GM12878 (cell line): ENCODE results near the gene RNF168. TPM values are rescaled to one million over a fixed set of nuclear protein-coding genes. Genes with fewer than 3 reads are reported as not detected.

ENCODE experiments used
- BRCA1 ChIP-seq: IDR thresholded peaks from 2 replicates; pipeline ENCODE4 v1.6.1; 2011; ENCODE audit warnings: low read depth, low read length, improper control_type of control experiment
- HDAC2 ChIP-seq: fragments of 200-600 bp; sonication (generic); IDR thresholded peaks from 2 replicates; pipeline ENCODE4 v1.6.1; 2017
- JUND ChIP-seq: IDR thresholded peaks from 2 replicates; pipeline ENCODE4 v1.6.1; 2012; ENCODE audit warnings: low read depth, mild to moderate bottlenecking, low read length, improper control_type of control experiment, moderate library complexity
- NFXL1 ChIP-seq: fragments of 450-650 bp; IDR thresholded peaks from 2 replicates; pipeline ENCODE4 v1.6.1; 2017; ENCODE audit warnings: antibody characterized with exemption, mild to moderate bottlenecking, borderline replicate concordance
- NFYB ChIP-seq: IDR thresholded peaks from 2 replicates; pipeline ENCODE4 v1.6.1; 2011; ENCODE audit warnings: low read depth, mild to moderate bottlenecking, low read length, improper control_type of control experiment, moderate library complexity; ENCODE audit not compliant: insufficient read depth
- polyA plus RNA-seq, 11 experiments: library from polyadenylated mRNA; depleted of rRNA in 4 of 11; unstranded in 6 of 11; stranded (reverse) in 5 of 11; fragments of >200 nt; fragmentation: Nextera tagmentation in 4 of 11; fragmentation: Illumina TruSeq in 1 of 11; extraction: Ambion mirVana in 4 of 11; extraction: Trizol in 1 of 11; gene quantifications; 1 replicate in 1 of 11; 2 replicates in 10 of 11; pipeline versions ENCODE4 v1.2.1 to v1.2.3, GENCODE V29; 2011 to 2016; ENCODE audit warnings: inconsistent platforms in 2 of 11, missing spikeins in 2 of 11, low read depth in 1 of 11
- total RNA-seq, 4 experiments: library from RNA; depleted of rRNA in 3 of 4; stranded (reverse); fragments of >200 nt in 3 of 4; fragmentation: Illumina TruSeq in 1 of 4; extraction: Trizol in 1 of 4; gene quantifications; 2 replicates each; pipeline versions ENCODE4 v1.2.1 to v1.2.3, GENCODE V29; 2013 to 2021
- TF ChIP-seq, protein P1 (sequence below): fragments of 450-650 bp; formaldehyde crosslinking; IDR thresholded peaks from 2 replicates; pipeline ENCODE4 v1.5.0; 2022; ENCODE audit warnings: mild to moderate bottlenecking, missing genetic modification characterization
- TF ChIP-seq, protein P2 (sequence below): fragments of 150-350 bp; IDR thresholded peaks from 2 replicates; pipeline ENCODE4 v1.6.1; 2016; ENCODE audit warnings: low read depth, low read length
- TF ChIP-seq, protein P3 (sequence below): fragments of 450-650 bp; IDR thresholded peaks from 2 replicates; pipeline ENCODE4 v1.6.1; 2017; ENCODE audit warnings: mild to moderate bottlenecking, moderate library complexity
- TF ChIP-seq, protein P4 (sequence below), 3 experiments: IDR thresholded peaks in 2 of 3; conservative IDR thresholded peaks in 1 of 3; 2 replicates each; pipeline ENCODE4 v1.5.1; 2011; ENCODE audit warnings: low read depth in 3 of 3, low read length in 3 of 3, mild to moderate bottlenecking in 3 of 3, control low read depth in 2 of 3, moderate library complexity in 2 of 3, inconsistent platforms in 1 of 3, mixed read lengths in 1 of 3; ENCODE audit not compliant: control insufficient read depth in 2 of 3, insufficient read depth in 1 of 3; ENCODE audit errors: extremely low read depth in 1 of 3
- TF ChIP-seq, protein P5 (sequence below): fragments of 450-650 bp; IDR thresholded peaks from 2 replicates; pipeline ENCODE4 v1.6.1; 2017; ENCODE audit warnings: antibody characterized with exemption, mild to moderate bottlenecking, moderate library complexity

The RNF168 gene
- total and polyA plus RNA-seq, 10 of the 15 experiments (the other 5 are each of a cell fraction or from before 2014, with no cell fraction given): 12.7 to 47.5 (median 24.8) TPM

DNA sequence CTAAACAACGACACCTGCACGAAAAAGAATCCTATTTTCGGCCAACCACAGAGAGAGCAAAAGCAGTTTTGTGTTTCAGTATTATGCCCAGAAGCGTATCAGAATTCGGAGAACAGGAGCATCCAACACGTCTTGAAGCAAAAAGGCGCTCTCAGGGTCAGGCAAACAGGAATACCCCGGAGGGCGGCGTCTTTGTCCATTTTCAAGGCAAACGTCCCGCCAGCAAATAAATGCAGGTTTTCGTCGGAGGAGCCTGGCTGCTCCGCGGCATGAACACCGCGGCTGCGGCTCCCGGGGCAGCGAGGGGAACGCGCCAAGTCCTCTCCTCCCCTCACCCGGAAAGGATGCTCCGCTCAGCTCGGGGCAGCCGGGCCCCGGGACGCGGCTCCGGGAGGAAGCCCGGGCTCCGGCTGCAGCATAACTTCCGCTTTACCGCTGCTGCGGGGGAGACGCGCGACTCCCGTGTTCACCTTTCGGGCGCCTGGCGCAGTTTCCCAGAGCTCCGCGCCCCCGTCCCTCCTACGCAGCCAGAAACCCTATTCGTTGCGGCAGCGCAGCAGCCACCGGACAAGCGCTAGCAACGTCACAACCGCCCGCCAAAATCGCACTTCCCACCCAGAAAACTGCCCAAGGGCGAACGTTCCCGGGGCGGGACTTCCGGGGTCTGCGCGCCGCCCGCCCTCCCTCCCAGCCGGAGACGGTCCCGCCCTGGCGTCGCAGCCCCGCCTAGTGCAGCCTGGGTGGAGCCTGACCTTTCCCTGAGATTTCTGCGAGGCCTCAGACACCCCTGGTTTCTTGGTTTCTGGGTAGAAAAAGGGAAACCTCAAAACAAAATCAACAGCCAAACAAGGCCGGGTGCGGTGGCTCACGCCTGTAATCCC is at the start of gene RNF168 (continued):
- TF ChIP-seq, protein P1, sequence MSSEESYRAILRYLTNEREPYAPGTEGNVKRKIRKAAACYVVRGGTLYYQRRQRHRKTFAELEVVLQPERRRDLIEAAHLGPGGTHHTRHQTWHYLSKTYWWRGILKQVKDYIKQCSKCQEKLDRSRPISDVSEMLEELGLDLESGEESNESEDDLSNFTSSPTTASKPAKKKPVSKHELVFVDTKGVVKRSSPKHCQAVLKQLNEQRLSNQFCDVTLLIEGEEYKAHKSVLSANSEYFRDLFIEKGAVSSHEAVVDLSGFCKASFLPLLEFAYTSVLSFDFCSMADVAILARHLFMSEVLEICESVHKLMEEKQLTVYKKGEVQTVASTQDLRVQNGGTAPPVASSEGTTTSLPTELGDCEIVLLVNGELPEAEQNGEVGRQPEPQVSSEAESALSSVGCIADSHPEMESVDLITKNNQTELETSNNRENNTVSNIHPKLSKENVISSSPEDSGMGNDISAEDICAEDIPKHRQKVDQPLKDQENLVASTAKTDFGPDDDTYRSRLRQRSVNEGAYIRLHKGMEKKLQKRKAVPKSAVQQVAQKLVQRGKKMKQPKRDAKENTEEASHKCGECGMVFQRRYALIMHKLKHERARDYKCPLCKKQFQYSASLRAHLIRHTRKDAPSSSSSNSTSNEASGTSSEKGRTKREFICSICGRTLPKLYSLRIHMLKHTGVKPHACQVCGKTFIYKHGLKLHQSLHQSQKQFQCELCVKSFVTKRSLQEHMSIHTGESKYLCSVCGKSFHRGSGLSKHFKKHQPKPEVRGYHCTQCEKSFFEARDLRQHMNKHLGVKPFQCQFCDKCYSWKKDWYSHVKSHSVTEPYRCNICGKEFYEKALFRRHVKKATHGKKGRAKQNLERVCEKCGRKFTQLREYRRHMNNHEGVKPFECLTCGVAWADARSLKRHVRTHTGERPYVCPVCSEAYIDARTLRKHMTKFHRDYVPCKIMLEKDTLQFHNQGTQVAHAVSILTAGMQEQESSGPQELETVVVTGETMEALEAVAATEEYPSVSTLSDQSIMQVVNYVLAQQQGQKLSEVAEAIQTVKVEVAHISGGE (CRISPR knock-in tag): no peak
- TF ChIP-seq, protein P2, sequence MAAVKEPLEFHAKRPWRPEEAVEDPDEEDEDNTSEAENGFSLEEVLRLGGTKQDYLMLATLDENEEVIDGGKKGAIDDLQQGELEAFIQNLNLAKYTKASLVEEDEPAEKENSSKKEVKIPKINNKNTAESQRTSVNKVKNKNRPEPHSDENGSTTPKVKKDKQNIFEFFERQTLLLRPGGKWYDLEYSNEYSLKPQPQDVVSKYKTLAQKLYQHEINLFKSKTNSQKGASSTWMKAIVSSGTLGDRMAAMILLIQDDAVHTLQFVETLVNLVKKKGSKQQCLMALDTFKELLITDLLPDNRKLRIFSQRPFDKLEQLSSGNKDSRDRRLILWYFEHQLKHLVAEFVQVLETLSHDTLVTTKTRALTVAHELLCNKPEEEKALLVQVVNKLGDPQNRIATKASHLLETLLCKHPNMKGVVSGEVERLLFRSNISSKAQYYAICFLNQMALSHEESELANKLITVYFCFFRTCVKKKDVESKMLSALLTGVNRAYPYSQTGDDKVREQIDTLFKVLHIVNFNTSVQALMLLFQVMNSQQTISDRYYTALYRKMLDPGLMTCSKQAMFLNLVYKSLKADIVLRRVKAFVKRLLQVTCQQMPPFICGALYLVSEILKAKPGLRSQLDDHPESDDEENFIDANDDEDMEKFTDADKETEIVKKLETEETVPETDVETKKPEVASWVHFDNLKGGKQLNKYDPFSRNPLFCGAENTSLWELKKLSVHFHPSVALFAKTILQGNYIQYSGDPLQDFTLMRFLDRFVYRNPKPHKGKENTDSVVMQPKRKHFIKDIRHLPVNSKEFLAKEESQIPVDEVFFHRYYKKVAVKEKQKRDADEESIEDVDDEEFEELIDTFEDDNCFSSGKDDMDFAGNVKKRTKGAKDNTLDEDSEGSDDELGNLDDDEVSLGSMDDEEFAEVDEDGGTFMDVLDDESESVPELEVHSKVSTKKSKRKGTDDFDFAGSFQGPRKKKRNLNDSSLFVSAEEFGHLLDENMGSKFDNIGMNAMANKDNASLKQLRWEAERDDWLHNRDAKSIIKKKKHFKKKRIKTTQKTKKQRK: no peak
- TF ChIP-seq NFXL1 (no peak), BRCA1 (no peak), NFYB (peak; percentile 33; the same call in 1 of the 2 replicates), HDAC2 (0 out of 2 replicates have a peak, but pooled peaks have one; percentile 45), JUND (no peak)
- TF ChIP-seq, protein P3, sequence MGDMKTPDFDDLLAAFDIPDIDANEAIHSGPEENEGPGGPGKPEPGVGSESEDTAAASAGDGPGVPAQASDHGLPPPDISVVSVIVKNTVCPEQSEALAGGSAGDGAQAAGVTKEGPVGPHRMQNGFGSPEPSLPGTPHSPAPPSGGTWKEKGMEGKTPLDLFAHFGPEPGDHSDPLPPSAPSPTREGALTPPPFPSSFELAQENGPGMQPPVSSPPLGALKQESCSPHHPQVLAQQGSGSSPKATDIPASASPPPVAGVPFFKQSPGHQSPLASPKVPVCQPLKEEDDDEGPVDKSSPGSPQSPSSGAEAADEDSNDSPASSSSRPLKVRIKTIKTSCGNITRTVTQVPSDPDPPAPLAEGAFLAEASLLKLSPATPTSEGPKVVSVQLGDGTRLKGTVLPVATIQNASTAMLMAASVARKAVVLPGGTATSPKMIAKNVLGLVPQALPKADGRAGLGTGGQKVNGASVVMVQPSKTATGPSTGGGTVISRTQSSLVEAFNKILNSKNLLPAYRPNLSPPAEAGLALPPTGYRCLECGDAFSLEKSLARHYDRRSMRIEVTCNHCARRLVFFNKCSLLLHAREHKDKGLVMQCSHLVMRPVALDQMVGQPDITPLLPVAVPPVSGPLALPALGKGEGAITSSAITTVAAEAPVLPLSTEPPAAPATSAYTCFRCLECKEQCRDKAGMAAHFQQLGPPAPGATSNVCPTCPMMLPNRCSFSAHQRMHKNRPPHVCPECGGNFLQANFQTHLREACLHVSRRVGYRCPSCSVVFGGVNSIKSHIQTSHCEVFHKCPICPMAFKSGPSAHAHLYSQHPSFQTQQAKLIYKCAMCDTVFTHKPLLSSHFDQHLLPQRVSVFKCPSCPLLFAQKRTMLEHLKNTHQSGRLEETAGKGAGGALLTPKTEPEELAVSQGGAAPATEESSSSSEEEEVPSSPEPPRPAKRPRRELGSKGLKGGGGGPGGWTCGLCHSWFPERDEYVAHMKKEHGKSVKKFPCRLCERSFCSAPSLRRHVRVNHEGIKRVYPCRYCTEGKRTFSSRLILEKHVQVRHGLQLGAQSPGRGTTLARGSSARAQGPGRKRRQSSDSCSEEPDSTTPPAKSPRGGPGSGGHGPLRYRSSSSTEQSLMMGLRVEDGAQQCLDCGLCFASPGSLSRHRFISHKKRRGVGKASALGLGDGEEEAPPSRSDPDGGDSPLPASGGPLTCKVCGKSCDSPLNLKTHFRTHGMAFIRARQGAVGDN: no peak
- TF ChIP-seq, protein P4, sequence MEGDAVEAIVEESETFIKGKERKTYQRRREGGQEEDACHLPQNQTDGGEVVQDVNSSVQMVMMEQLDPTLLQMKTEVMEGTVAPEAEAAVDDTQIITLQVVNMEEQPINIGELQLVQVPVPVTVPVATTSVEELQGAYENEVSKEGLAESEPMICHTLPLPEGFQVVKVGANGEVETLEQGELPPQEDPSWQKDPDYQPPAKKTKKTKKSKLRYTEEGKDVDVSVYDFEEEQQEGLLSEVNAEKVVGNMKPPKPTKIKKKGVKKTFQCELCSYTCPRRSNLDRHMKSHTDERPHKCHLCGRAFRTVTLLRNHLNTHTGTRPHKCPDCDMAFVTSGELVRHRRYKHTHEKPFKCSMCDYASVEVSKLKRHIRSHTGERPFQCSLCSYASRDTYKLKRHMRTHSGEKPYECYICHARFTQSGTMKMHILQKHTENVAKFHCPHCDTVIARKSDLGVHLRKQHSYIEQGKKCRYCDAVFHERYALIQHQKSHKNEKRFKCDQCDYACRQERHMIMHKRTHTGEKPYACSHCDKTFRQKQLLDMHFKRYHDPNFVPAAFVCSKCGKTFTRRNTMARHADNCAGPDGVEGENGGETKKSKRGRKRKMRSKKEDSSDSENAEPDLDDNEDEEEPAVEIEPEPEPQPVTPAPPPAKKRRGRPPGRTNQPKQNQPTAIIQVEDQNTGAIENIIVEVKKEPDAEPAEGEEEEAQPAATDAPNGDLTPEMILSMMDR (IDR thresholded peaks at IDR 0.05 in 2 of 3, conservative IDR thresholded peaks at IDR 0.05 in 1 of 3; ENCODE audit: control insufficient read depth in 2 of 3, extremely low read depth in 1 of 3, insufficient read depth in 1 of 3, low read depth in 3 of 3, low read length in 3 of 3): no peak
- TF ChIP-seq, protein P5, sequence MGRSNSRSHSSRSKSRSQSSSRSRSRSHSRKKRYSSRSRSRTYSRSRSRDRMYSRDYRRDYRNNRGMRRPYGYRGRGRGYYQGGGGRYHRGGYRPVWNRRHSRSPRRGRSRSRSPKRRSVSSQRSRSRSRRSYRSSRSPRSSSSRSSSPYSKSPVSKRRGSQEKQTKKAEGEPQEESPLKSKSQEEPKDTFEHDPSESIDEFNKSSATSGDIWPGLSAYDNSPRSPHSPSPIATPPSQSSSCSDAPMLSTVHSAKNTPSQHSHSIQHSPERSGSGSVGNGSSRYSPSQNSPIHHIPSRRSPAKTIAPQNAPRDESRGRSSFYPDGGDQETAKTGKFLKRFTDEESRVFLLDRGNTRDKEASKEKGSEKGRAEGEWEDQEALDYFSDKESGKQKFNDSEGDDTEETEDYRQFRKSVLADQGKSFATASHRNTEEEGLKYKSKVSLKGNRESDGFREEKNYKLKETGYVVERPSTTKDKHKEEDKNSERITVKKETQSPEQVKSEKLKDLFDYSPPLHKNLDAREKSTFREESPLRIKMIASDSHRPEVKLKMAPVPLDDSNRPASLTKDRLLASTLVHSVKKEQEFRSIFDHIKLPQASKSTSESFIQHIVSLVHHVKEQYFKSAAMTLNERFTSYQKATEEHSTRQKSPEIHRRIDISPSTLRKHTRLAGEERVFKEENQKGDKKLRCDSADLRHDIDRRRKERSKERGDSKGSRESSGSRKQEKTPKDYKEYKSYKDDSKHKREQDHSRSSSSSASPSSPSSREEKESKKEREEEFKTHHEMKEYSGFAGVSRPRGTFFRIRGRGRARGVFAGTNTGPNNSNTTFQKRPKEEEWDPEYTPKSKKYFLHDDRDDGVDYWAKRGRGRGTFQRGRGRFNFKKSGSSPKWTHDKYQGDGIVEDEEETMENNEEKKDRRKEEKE: no peak
